EH (cell line): ENCODE results near the gene PGF.

Experiments
- DNase-seq: peaks from one replicate; pipeline ENCODE4 v3.0.0-alpha.2; 2015; ENCODE audit warnings: low read depth

The PGF gene

GRCh38 chr14:74978416-74978947 is 23.1 kb upstream of the PGF start:
- peak; percentile 73 for DNase-seq

- DNase-seq: no peak
These were observed 22.5 kb upstream of the PGF start for GRCh38 chr14:74977901-74978385.

GRCh38 chr14:74977164-74977900 is 21.9 kb upstream of the PGF start:
- DNase-seq: no peak

- DNase-seq: no peak
These were observed 21.1 kb upstream of the PGF start for GRCh38 chr14:74976264-74977113.

GRCh38 chr14:74975059-74975810 is 19.8 kb upstream of the PGF start:
- no peak for DNase-seq

- no peak for DNase-seq
These were observed 19.1 kb upstream of the PGF start for GRCh38 chr14:74974364-74975058.

GRCh38 chr14:74973905-74974363 is 18.5 kb upstream of the PGF start:
- no peak for DNase-seq

- peak; percentile 64 for DNase-seq
These were observed 17.7 kb upstream of the PGF start for GRCh38 chr14:74973003-74973653.

- DNase-seq: no peak
These were observed 13.4 kb upstream of the PGF start for GRCh38 chr14:74968811-74969210.

- no peak for DNase-seq
These were observed 10.2 kb upstream of the PGF start for GRCh38 chr14:74965486-74966153.

GRCh38 chr14:74964787-74965485 is 9.5 kb upstream of the PGF start:
- DNase-seq: peak; percentile 73

- peak; percentile 61 for DNase-seq
These were observed 8.4 kb upstream of the PGF start for GRCh38 chr14:74963705-74964271.

GRCh38 chr14:74963178-74963704 is 7.8 kb upstream of the PGF start:
- no peak for DNase-seq

- no peak for DNase-seq
These were observed 7.1 kb upstream of the PGF start for GRCh38 chr14:74962493-74962892.

- no peak for DNase-seq
These were observed 6.6 kb upstream of the PGF start for GRCh38 chr14:74962046-74962445.

- DNase-seq: no peak
These were observed 6.0 kb upstream of the PGF start for GRCh38 chr14:74961238-74961911.

GRCh38 chr14:74960736-74961135 is 5.3 kb upstream of the PGF start:
- DNase-seq: no peak

- no peak for DNase-seq
These were observed 4.3 kb upstream of the PGF start for GRCh38 chr14:74959596-74960180.
